NCI-H748 (cell line): ENCODE data around the gene SMAD6.

Source experiments
- DNase-seq: peaks from one replicate; lab custom pipeline; 2025; ENCODE audit not compliant: unreplicated experiment; lab: John Stamatoyannopoulos, UW

Gene SMAD6

DNA sequence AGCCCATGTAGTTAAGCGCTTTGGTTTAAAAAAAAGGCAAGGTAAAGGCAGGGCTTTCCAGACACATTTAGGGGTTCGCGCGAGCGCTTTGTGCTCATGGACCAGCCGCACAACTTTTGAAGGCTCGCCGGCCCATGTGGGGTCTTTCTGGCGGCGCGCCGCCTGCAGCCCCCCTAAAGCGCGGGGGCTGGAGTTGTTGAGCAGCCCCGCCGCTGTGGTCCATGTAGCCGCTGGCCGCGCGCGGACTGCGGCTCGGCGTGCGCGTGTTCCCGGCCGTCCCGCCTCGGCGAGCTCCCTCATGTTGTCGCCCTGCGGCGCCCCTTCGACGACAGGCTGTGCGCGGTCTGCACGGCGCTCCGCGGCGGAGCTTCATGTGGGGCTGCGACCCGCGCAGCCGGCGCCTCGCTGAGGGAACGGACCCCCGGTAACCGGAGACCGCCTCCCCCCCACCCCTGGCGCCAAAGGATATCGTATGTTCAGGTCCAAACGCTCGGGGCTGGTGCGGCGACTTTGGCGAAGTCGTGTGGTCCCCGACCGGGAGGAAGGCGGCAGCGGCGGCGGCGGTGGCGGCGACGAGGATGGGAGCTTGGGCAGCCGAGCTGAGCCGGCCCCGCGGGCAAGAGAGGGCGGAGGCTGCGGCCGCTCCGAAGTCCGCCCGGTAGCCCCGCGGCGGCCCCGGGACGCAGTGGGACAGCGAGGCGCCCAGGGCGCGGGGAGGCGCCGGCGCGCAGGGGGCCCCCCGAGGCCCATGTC is 927 bp downstream of the SMAD6 start:
- DNase-seq: peak; percentile 44

- peak; percentile 54 for DNase-seq
Observed at GRCh38 chr15:66703540-66703941, 1.5 kb downstream of the SMAD6 start.

- no peak for DNase-seq
Observed at GRCh38 chr15:66704019-66704802, 2.2 kb downstream of the SMAD6 start.

DNA sequence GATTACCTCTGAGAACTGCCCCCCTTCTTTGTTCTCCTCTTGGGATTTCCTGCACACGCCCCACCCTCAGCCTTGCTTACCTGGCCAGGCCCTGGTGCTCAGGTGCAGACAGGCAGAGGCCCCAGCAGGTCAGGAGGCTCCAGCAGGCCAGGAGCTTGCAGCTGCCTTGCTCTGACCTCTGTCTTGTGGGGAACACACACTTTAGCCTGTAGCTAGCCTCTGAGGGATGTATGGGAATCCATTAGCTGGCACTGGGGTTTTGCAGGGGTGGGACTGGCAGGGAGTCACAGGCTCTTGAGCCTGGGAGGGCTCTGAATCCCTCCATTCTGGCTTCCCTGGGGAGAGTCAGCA is 2.7 kb downstream of the SMAD6 start:
- no peak for DNase-seq

DNA sequence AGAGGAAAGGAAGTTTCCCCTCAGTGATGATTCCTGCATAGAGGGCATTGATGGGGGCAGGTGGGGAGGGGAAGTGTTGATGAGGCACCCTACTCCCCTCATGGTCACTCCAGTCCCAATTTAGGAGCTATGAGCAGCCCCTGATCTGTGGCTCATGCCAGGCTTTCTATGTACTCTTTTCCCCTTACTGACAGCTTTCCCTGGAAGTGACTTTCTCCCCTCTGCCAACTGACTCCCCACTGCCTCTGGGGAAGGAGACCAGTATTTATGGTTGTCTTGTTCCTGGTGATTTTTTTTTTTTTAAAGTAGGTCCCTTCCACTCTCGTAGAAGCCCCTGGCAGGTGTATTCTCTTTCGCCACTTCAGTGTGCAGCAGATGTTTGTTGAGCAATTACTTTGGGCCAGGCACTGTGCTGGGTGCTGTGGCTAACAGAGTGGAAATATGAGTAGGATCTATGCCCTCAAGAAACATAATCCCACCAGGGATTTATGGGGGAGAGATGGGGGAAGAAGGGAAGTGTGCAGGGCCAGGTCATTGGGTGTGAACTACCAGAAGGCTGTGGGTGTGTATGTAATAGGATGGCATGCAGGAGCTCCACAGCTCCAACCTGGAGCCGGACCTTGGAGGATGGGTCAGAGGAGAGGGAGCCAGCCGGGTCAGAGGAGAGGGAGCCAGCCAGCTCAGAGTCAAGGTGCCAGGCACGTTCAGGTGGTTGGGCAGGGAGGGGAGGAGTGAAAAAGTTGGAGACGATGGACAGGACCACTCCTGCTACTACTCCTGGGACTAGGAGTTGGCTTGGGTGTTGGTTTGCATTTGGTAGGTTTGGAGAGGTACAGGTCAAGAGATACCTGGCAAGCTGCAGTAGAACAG is 3.5 kb downstream of the SMAD6 start:
- DNase-seq: no peak

- peak; percentile 2 for DNase-seq
Observed at GRCh38 chr15:66706225-66706732, 4.2 kb downstream of the SMAD6 start.

GRCh38 chr15:66706840-66707239 is 4.8 kb downstream of the SMAD6 start:
- DNase-seq: no peak

DNA sequence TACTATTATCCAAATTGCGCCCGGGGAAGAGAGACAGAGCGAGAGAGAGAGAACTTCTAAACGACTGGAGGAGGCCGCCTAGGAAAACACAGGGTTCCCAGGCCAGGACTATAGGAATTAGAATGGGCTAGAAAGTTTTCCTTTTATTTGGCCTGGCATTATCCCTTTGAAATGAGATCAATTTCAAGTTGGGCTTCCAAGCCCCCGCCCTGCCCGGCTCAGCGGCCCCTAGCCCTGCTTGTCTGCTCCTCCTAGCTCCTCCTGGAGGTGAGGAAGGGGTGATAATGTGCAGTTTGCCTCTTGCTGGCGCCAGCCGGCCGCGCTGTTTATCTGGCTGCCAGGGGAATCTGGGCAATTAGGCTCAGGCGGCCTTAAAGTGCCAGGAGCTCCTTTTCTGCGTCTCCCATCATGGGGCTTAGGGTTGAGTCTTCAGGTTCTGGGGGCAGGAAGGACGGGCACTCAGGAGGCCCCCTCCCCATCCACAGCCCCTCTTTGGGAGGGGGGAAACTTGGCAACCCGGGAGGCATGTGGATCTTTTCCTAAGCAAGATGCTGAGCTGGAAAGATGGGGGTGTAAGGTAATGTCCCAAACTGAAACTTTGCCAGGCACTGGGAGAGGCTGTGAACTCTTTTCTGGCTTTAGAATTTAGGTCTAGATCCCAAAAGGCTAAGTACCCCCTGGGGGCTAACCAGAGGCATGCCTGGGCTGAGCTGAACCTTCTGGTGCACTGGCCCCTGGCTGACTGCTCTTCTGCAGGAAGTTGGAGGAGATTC is 5.5 kb downstream of the SMAD6 start:
- peak; percentile 76 for DNase-seq

DNA sequence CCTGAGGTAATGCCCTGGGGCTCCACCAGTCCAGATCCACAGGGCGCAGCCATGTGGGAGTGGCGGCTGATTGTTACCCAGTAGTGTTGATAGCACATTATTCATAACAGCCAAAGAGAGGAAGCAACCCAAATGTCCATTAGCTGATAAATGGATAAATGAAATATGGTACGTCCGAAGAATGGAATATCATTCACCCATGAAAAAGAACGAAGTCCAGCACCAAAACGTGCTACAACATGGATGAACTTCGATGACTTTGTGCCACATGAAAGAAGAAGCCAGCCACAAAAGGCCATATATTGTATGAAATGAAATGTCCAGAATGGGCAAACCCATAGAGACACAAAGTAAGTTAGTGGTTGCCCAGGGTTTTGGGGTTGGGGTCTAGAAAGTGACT is 6.4 kb downstream of the SMAD6 start:
- DNase-seq: no peak

- no peak for DNase-seq
Observed at GRCh38 chr15:66709884-66710283, 7.8 kb downstream of the SMAD6 start.

DNA sequence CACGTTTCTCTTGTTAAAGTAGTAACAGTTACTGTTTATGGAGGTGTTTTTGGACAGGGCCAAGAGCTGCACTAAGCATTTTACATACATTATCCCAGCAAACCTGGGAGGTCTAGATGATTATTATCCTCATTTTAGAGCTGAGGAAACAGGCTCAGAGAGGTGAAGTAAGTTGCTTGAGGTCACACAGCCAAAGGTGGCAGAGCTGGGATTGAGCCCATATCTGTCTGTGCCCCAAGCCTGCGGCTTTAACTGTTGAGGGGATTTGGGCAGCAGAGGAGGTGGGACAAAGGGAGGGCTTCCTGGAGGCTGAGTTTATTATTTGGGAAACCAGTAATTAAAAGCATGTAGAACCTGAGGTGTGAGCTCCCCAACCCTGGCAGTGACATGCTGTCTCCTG is 9.2 kb downstream of the SMAD6 start:
- no peak for DNase-seq

DNA sequence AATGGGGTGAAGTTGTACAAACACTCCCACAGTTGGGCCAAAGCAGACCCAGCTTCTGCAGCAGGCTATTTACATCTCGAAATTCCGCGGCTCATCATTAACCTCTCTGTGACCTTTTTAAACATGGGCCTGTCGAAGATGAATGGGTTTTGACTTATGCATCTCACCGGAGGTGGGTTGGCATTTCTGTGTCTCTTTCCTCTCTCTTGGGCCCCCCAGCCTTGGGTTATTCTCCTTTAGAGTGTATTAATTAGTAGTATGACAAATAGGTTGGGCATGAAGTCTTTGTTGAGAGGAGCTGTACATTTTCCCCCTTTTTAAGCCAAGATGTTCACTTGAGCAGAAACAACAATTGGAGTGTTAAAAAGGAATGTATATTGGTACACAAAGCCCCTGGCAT is 9.8 kb downstream of the SMAD6 start:
- no peak for DNase-seq

DNA sequence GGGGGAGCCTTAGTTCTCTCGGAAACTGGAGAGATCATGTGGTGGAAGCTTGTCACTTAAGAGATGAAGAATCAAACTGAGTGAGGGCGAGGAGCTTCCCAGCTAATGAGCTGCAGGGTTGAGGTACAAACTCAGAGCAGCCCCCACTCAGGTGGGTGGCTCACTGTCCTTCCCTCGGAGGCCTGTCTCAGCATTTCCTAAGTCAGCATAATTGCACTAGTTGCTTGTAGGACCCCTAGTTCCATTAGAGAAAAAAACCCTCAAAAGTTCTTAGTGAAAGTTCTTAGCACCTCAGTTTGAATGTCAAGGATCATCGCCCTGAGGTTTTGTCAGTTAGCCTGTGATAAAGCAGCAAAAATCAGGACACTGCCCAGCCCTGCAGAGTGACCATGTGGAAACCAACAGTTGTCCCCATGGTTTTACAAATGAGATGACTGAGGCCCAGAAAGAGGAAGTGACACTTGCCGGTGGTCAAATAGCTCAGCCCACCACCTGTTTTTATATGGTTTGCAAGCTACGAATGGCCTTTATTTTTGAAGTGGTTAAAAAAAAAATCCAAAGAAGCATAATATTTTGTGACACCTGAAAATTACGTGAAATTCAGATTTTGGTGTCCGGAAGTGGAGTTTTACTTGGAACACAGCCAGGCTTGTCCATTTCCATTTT is 11.9 kb downstream of the SMAD6 start:
- DNase-seq: no peak

- no peak for DNase-seq
Observed at GRCh38 chr15:66714543-66714981, 12.5 kb downstream of the SMAD6 start.

DNA sequence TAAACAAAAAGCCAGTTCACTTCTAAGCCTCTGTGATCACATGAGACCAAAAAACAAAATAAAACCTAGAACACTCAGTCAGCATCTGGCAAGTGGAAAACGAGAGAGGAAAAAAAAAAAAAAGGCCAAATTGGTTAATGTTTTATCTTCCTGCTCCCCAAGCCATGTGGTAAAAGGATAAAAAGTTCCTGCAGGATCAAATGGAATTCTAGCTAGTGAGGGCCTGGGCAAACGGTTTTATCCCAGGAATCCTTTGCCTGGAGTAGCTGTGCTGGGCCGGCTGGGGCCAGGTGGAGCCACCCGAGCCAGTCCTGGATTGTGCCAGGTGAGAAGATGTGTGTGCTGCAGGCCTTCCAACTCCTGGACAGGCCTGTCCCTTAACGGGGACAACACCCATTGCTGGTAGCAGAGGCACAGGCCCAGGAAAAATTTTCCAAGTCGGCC is 13.2 kb downstream of the SMAD6 start:
- no peak for DNase-seq

DNA sequence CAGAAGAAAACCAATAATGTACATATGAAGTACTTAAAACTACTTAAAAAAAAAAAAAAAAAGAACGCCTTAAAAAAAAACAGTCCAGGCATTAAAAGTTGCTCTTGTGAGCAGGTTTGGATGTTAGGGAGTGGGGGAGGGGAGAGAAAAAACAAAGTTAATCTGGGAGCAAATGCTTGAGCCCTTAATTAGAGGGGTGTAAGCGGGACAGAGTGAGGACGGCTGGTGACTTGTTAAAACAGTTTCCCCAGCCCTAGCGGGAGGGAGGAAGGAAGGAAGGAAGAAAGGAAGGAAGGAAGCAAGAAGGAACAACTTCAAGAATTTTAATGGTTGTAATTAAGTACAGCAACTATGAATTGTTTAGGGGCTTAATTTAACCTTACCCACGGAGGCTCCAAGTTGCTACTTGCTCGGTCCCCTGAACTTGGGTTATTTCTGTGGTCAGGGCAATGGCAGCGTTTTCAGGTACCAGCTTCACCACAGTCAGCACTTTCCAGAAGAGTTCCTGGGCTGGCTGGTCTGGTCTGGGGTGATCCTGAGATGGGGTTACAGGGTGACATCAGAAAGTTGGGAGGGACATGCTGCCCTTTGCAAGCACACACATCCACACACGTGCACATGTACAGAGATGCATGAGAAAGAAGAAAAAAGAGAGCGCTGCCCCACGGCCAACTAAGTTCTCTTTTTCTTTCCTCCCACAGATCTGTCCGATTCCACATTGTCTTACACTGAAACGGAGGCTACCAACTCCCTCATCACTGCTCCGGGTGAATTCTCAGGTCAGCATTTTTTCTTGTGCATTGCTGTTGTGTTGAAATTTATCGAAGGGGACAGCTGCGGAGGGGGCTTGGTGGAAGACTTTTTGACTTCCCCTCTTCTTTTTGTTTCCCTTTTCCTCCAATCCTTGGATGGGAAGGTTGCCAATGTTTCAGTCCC is 14.0 kb downstream of the SMAD6 start:
- no peak for DNase-seq

GRCh38 chr15:66716656-66717020 is 14.6 kb downstream of the SMAD6 start:
- no peak for DNase-seq

DNA sequence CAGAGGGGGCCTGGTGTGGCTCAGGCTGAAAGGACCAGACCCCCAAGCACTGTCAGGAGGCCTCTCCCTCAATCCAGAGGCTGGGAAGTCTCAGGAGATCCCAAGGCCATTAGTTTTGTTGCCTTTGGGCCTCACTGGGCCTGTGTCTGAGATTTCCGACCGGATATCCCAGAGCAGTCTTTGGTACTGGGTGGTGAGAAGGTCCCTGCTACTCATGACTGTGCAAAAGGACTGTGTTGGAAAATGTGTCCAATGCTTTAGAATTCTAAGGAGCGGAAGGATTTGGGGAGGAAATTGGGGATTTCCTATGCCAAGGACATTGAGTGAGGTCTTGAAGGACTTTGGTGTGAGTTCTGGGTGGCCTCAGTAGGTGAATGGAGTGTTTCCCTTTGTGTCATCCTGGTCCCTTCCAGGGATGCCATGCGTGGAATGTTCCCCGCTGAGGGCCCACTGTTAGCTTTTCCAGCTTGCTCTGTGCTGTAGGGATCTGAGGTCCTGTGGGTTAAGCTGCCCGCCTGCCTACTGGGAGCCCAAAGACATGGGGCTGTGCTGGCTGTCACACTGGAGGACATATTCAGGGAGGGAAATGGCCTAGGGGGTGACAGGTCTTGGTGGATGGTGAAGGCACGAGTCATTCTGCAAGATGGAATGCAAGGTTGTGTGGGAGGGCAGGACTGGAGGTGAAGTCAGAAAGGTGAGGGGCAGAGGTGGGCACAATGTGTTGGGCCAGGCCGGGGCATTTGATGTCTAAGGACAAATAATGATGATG is 16.4 kb downstream of the SMAD6 start:
- no peak for DNase-seq
